HCEC 1CT (cell line): ENCODE measurements around the gene GRID1.
"Not testable (repeated sequence)": the region's sequence is repeated elsewhere in the genome, so short reads cannot be mapped to it uniquely, and the experiment has no call there.

Experiments
- DNase-seq: peaks from one replicate; pipeline ENCODE4 v3.0.0-alpha.2; 2017

The GRID1 gene

DNA sequence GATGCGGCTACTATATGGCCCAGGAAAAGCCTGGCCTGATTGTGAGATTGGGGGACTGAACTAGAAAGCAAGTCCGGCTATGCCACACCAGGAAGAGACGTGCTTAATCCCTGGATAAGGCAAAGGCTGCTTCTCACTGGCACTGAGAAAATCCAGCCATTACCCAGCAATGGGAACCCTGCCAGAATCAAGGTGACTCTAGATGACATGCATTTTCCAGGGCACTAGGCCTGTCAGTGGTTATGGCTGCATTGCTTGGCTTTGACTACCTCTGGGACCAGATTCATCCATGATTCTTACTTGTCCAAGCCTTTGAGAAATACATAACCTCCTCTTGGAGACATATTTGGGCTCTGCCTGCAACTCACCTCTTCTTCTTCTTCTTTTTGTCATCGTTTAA, 317.2 kb downstream of the GRID1 start:
- no peak for DNase-seq

DNA sequence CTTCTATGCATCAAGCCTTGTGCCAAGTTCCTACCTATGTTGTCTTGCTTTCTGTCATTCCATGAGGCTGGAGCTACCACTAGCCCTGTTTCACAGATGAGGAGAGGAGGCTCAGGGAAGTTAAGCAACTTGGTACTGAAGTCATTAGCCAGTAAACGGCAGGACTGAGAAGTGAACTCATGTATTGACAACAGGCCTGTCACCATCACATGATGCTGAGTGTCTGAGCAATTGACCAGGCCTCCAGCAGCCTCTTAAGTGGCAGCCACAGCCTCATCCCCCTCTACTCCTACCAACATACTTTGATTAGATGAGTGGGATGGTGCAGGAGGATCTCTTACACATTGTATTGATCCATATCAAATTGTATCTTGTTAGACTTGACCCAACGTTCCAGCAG, 317.6 kb downstream of the GRID1 start:
- no peak for DNase-seq

- no peak for DNase-seq
These were observed 318.0 kb downstream of the GRID1 start for GRCh38 chr10:86048571-86048970.

GRCh38 chr10:86047588-86047987, 319.0 kb downstream of the GRID1 start:
- no peak for DNase-seq

DNA sequence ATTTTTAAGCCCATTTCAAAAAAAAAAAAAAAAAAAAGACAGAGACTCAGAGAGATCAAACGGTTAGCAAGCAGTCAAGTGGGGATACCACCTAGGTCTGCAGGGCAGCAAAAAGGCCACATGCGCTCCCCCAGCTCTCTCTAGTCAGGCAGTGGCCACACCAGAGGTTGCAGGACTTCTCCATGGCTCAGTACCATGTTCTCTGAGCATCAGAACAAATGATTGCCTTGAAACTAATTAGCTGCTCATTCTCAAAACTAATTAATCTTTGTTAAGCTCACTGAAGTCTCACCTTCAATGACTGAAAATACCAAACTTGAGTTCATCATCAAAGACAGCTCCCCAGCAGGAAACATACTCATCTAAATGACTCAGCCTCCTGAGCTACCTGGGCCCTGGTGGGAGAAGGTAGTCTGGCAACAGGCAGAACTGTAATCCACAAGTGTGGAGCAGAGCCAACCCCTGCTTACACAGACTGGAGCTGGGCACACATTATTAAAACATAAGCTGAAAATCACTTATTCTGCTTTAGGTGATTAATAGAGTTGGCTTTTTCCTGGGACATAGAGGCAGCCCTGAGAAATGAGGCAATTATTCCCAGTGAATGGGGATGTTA, 319.6 kb downstream of the GRID1 start:
- DNase-seq, result no peak

GRCh38 chr10:86045896-86046295, 320.7 kb downstream of the GRID1 start:
- DNase-seq, result no peak

- no peak for DNase-seq
These were observed 322.6 kb downstream of the GRID1 start for GRCh38 chr10:86044029-86044428.

GRCh38 chr10:86043236-86043635, 323.4 kb downstream of the GRID1 start:
- no peak for DNase-seq

- DNase-seq, result no peak
These were observed 324.4 kb downstream of the GRID1 start for GRCh38 chr10:86042161-86042560.

DNA sequence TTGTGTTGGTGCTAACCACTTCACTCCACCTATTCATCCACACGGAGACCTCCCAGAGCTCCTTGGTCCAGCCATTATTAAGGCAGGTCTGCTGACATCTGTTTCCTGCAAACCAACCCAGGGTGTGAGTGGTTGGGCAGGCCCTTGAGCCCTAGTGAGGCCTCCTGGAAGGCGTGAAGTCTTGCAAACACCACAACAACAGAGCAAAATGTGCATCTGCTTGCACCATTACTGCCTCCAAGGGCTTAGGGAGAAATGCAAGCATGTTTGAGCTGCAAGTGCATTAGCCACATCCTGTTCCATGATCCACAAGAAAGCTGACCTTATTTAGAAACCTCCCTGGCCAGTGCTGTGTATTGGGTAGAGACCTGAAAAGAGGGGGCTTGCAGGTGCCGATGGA, 325.5 kb downstream of the GRID1 start:
- no peak for DNase-seq

GRCh38 chr10:86038371-86038770, 328.2 kb downstream of the GRID1 start:
- DNase-seq, result no peak

DNA sequence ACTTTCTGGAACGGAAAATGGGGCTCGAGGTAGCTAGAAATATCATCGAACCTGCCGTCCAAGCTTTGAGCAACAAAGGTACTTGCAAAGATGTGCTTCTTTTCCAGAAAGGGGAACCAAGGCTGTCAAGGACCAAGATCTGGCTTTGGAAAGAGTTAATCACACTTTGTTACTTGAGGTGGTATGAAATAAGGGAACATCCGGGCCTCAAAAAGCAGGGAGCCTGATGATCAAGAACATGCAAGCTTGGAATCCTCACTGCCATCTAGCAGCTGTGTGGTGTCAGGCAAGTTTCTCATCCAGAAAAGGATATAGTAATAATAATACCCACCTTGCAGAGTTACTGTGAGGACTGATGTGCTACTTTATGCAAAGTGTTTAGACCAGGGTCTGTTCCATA, 329.5 kb downstream of the GRID1 start:
- DNase-seq, result no peak

GRCh38 chr10:86036544-86036831, 330.1 kb downstream of the GRID1 start:
- no peak for DNase-seq

DNA sequence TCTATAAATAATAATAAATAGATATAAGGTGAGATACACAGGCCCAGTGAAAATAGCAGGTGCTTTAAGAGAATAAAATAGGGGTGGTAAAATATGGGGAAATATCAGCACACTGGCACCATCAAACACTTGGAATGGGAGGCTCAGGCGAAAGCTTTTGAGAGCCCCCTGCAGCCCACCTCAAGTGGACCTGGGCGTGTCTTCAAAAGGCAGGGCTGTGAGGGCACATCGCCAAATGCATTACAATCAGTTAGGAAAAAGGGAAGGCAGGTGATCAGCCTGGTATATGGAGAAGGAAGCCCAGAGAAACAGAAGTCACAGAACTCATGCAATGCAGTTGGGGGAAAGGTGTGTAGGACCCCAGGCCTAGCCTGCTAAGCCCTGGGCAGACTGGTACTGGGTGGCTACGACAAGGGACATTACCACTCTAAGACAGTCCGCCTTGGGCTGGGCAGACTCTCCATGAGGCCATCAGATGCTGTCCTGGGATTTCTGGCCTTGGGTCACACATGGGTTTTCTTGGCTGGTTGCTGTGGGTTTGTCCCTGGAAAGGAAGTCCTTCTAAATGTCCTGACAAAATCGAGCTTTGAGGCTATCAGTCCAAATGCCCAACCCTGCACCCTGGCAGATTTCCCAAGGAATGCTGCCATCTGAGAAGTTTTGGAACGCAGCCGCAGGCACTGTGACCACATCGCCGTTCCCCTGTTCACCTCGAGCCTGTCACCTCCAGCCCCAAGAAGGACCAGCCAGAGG, 330.6 kb downstream of the GRID1 start:
- no peak for DNase-seq

GRCh38 chr10:86034710-86035109, 331.9 kb downstream of the GRID1 start:
- DNase-seq, result no peak

GRCh38 chr10:86033581-86033980, 333.0 kb downstream of the GRID1 start:
- no peak for DNase-seq

- not testable (repeated sequence) for DNase-seq
These were observed 334.5 kb downstream of the GRID1 start for GRCh38 chr10:86032087-86032486.

DNA sequence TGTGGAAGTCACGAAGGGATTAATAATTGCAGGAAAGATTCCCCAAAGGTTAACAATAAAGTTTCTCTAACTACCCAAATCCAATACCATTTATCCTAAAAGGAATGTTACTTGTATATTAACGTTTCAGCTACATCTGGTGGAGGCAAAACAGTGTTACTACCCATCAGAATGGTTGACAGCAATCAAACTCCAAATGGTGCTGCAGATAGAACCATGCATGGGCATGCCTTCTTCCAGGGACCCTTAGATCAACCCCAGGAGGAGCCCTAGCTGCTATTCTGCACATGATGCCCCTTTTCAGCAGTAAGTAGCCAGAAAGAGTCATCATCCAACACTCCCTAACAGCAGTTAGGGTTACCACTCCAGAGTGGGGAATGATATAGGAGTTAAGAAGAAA, 336.3 kb downstream of the GRID1 start:
- DNase-seq, result no peak

DNA sequence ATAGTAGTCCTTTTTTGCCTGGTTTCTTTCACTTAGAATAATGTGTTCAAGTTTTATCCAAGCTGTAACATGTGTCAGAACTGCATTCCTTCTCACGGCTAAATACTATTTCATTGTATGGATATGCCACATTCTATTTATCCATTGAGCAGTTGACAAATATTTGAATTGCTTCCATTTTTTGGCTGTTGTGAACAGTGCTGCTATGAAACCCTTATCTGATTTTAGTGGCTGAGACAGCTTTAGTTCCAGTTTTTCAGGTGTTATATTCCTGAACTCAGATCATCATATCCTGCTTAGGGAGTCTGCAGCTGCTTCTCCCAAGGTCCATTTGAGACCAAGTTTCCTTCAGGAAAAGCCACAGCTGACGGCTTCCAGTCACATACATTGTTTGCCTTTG, 339.2 kb downstream of the GRID1 start:
- no peak for DNase-seq

- DNase-seq, result no peak
These were observed 341.1 kb downstream of the GRID1 start for GRCh38 chr10:86025509-86025908.

GRCh38 chr10:86024281-86025041, 342.1 kb downstream of the GRID1 start:
- DNase-seq, result no peak

DNA sequence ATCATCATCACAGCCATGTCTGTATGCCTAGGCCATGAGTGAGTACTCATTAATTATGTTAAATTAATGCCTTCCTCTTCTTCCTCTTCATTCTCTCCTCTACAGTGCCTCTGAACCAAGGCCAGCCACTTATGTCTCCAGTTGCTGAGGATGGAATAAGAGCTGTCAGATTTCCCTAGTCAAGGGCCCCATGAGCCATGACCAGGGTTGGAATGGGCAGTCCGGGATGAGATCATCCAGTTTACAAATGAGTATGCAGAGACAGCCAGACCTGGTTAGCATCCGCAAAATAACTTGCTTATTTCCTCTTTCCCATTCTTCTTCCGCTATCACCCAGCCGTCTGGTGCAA, 342.7 kb downstream of the GRID1 start:
- no peak for DNase-seq

DNA sequence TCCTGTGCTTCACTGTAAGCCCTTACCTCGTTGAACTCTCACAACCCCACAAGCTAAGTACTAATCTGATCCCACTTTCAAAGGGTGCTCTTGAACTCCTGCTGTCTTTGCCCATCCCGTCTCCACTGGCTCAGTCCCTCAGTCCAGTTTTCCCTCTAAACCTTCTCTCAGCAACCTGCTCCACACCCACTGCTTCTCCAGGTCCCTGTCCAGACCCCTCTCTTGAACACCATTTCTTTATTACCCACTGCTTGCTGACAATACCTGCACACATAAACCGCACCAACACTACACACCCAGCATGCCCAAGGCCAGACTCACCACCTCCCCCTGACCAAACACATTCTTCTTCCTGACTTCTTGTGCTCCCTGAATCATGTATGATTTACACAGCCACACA, 343.3 kb downstream of the GRID1 start:
- no peak for DNase-seq

- no peak for DNase-seq
These were observed 343.7 kb downstream of the GRID1 start for GRCh38 chr10:86022906-86023305.

- DNase-seq, result no peak
These were observed 346.5 kb downstream of the GRID1 start for GRCh38 chr10:86020134-86020533.
